Large intestine (tissue), 3 donors: ENCODE data around the gene PNLDC1. TPM values are rescaled to one million over a fixed set of nuclear protein-coding genes. Genes with fewer than 3 reads are reported as not detected.

ENCODE experiments used
- DNase-seq, 2 donors: peaks; one replicate each; pipeline versions ENCODE4 v3.0.0 to v3.0.0-alpha.2; 2013
- H3K27ac ChIP-seq: one replicate; pipeline ENCODE4 v1.5.1; 2013; ENCODE audit warnings: low read length
- H3K27me3 ChIP-seq: 2 replicates; pipeline ENCODE4 v1.6.1; 2013; ENCODE audit warnings: low read length; ENCODE audit not compliant: control insufficient read depth, insufficient read depth
- H3K36me3 ChIP-seq: 2 replicates; pipeline ENCODE4 v1.6.1; 2013; ENCODE audit warnings: low read length; ENCODE audit not compliant: control insufficient read depth, insufficient read depth
- H3K4me1 ChIP-seq: one replicate; pipeline ENCODE4 v1.6.1; 2013; ENCODE audit warnings: low read length; ENCODE audit not compliant: control insufficient read depth, insufficient read depth
- H3K4me3 ChIP-seq: one replicate; pipeline ENCODE4 v1.5.1; 2013; ENCODE audit warnings: low read length
- H3K9me3 ChIP-seq: one replicate; pipeline ENCODE4 v1.6.1; 2013; ENCODE audit warnings: mild to moderate bottlenecking, low read depth, low read length, moderate library complexity; ENCODE audit not compliant: control insufficient read depth
- WGBS: methylation state at CpG from one replicate; pipeline ENCODE4 v1.1.5; 2013; ENCODE audit warnings: low lambda C conversion rate; ENCODE audit not compliant: insufficient coverage; 5-methylcytosine and 5-hydroxymethylcytosine counted together
- polyA plus RNA-seq: library from polyadenylated mRNA; unstranded; fragments of 120-200 nt; gene quantifications from one replicate; pipeline ENCODE4 v1.2.1, GENCODE V29; 2013

Gene PNLDC1
- polyA plus RNA-seq, 1 donor, result 0.16 TPM

DNA sequence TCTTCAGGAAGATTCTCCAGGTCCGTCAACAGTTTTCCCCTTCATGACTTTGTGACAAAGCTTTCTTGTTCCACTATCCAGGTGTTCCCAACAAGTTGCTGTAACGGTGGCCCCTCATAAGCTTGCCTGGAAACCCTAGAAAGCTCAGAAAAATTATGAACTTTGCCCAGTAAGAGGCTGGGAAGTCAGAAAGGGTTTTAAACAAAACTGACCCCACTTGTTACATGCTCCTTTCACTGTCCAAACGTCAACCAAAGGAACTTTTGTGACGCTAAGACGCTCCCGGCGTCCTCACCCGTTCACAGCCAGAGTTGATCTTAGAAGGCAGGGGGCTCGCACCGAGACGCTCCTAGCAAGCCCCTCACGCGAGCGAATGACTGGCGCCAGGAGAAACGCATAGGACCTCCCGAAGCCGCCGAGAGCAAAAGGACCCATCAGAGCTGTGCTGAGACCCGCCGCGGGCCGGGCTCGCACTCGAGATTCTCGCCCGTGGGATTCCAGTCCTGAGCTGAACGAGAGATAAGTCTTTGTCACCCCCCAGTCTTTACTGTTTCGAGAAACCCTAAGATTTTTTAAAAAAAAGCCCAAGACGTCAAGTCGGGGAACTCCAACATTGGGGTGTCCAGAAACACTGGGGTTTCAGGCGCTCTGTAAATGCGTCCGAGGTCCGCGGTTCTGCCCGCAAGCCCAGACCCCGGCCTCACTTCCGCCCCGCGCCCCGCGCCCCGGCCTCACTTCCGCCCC lies 38.8 kb upstream of the PNLDC1 start:
- Histone ChIP-seq H3K4me1 (peaks cover 11% of the 10 kb centered on the region), H3K27me3 (no peaks in the 10 kb centered on the region), H3K4me3 (peak overlapping the region; percentile 97), H3K36me3 (peaks cover 35% of the 10 kb centered on the region), H3K27ac (peak overlapping the region; percentile 98), H3K9me3 (no peaks in the 10 kb centered on the region)
- WGBS, result 14% methylated on average over 1 of the region's 45 CpGs
- DNase-seq, result peak; percentile 14 to 56

DNA sequence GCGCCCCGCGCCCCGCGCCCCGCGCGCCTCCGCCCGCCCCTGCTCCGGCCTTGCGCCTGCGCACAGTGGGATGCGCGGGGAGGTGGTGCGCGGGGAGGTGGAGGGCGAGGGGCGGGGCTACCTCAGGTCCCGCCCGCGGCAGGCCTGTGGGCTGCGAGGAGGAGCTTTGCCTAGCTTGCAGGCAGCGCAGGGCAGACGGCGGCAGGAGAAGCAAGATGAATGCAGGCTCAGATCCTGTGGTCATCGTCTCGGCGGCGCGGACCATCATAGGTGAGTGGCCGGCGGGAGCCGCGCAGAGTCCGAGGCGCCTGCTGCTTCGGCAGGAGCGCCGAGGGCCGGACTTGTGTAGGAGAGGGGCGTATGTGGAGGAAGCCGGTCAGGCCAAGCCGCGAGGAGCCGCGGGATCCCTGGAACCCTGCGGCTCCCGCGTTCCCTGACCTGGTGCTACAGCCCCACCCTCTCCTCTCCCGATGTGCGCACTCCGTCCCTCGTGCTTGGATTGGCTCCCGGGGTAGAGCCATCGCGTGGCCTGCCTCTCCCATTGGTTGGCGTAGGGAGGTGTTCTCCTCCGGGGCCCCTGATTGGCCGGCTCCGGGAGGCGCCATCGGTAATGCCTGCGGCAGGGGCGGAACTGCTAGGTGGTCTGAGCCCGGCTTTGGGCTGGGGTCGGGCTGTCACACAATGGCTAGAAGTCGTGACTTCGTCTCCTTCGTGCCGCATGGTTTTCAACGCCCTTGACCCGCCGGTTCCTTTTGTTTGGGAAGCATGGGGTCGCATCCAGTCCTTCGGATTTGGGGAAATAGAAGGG lies 38.0 kb upstream of the PNLDC1 start, which contains the start of gene ACAT2:
Gene ACAT2, plus strand, starts transcription at position 173 of the 808 bp plus-strand sequence. Its CDS starts 43 bp downstream, at position 216.
- no CpG with 5 or more reads among the region's 76 CpGs for WGBS
- Histone ChIP-seq H3K9me3 (no peaks in the 10 kb centered on the region), H3K4me3 (peak within 1 kb of the TSS; percentile 97), H3K27me3 (no peaks in the 10 kb centered on the region), H3K36me3 (peaks cover 36% of the 10 kb centered on the region), H3K4me1 (peaks cover 11% of the 10 kb centered on the region), H3K27ac (peak within 1 kb of the TSS; percentile 98)
- peak; percentile 93 to 94 for DNase-seq

- Histone ChIP-seq H3K4me3 (peak overlapping the region; percentile 97), H3K4me1 (peaks cover 11% of the 10 kb centered on the region), H3K27me3 (no peaks in the 10 kb centered on the region), H3K9me3 (no peaks in the 10 kb centered on the region), H3K36me3 (peaks cover 39% of the 10 kb centered on the region), H3K27ac (peak overlapping the region; percentile 98)
- DNase-seq, result peak in 1 of 2 donors; percentile 11
- WGBS, result no CpG with 5 or more reads among the region's 16 CpGs
Observed at GRCh38 chr6:159762681-159763293, 37.3 kb upstream of the PNLDC1 start.

GRCh38 chr6:159766906-159767305 lies 33.2 kb upstream of the PNLDC1 start:
- H3K27me3 ChIP-seq, result no peaks in the 10 kb centered on the region
- H3K4me3 ChIP-seq, result no peak overlapping the region
- peaks cover 8% of the 10 kb centered on the region for H3K4me1 ChIP-seq
- DNase-seq, result no peak
- H3K27ac ChIP-seq, result no peak overlapping the region
- no peaks in the 10 kb centered on the region for H3K9me3 ChIP-seq
- H3K36me3 ChIP-seq, result peaks cover 51% of the 10 kb centered on the region

DNA sequence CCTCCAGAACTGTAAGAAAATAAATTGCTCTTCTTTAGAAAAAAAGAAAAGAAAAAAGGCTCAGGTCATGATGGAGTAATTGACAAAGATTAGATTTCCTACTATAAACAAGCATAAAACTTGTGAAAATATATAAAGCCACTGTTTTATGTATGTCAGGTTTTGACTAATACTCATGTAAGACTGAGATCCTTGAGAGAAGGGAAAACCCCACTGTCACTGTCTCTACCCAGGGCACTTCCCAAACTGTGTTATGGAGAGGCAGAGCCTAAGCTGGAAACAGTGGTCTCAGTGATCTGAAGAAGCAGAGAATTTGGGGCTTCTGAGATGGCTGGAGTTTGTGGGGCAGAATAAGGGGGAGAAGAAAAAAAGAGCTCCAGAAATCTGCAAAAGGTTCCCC lies 30.6 kb upstream of the PNLDC1 start:
- no peaks in the 10 kb centered on the region for H3K9me3 ChIP-seq
- H3K36me3 ChIP-seq, result peaks cover 45% of the 10 kb centered on the region
- H3K27me3 ChIP-seq, result no peaks in the 10 kb centered on the region
- DNase-seq, result no peak
- H3K4me3 ChIP-seq, result no peak overlapping the region
- H3K27ac ChIP-seq, result no peak overlapping the region
- no peaks in the 10 kb centered on the region for H3K4me1 ChIP-seq

DNA sequence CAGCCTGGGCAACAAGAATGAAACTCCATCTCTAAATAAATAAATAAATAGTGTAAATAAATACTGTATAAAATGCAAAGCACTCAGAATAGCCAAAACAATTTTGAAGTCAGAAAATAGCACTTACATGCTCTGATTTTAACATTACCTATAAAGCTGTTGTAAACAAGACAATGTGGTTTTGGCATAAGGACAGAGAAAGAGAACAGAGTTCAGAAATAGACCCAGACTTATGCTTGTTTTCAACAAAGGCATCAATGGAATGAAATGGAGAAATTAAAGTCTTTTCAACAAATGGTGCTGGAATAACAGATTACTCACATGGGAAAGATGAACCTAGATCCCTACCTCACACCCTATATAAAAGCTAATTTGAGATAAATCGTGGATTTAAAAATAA lies 27.9 kb upstream of the PNLDC1 start:
- Histone ChIP-seq H3K9me3 (no peaks in the 10 kb centered on the region), H3K4me1 (peaks cover 6% of the 10 kb centered on the region), H3K27me3 (no peaks in the 10 kb centered on the region), H3K27ac (no peak overlapping the region), H3K4me3 (no peak overlapping the region), H3K36me3 (peaks cover 54% of the 10 kb centered on the region)
- WGBS, result 0% methylated on average over 1 of the region's 1 CpG
- no peak for DNase-seq

DNA sequence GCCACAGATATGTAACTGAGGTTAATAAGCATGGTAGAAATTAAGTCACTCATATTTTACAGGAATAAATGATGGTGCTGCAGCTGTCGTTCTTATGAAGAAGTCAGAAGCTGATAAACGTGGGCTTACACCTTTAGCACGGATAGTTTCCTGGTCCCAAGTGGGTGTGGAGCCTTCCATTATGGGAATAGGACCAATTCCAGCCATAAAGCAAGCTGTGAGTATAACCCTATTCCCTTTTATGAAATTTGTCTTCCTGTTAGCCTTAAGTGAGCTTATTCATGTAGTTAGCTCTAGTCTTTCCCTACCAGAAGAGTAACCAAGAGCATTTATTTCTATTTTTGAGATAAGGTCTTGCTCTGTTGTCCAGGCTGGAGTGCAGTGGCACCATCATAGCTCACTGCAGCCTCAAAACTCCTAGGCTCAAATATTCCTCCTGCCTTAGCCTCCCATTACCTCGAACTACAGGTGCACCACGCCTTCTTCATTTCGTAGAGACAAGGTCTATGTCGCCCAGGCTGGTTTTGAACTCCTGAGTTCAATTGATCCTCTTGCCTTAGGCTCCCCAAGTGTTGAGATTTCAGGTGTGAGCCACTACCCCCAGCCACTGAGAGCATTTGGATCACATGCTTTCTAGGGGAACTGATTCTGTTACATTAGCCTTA lies 22.7 kb upstream of the PNLDC1 start:
- H3K36me3 ChIP-seq, result peaks cover 72% of the 10 kb centered on the region
- H3K9me3 ChIP-seq, result no peaks in the 10 kb centered on the region
- no peak overlapping the region for H3K4me3 ChIP-seq
- H3K27ac ChIP-seq, result peak overlapping the region; percentile 46
- peaks cover 20% of the 10 kb centered on the region for H3K4me1 ChIP-seq
- no peaks in the 10 kb centered on the region for H3K27me3 ChIP-seq
- peak in 1 of 2 donors; percentile 62 for DNase-seq
- WGBS, result 51% methylated on average over 2 of the region's 7 CpGs

- no CpG with 5 or more reads among the region's 1 CpG for WGBS
- peaks cover 77% of the 10 kb centered on the region for H3K36me3 ChIP-seq
Observed at GRCh38 chr6:159778131-159778530, 21.9 kb upstream of the PNLDC1 start.

GRCh38 chr6:159778542-159779103 lies 21.5 kb upstream of the PNLDC1 start:
- peak in 1 of 2 donors; percentile 62 for DNase-seq
- Histone ChIP-seq H3K4me1 (peaks cover 20% of the 10 kb centered on the region), H3K9me3 (no peaks in the 10 kb centered on the region), H3K27me3 (no peaks in the 10 kb centered on the region), H3K4me3 (no peak overlapping the region), H3K36me3 (peaks cover 80% of the 10 kb centered on the region), H3K27ac (peak overlapping the region; percentile 44)
- no CpG with 5 or more reads among the region's 3 CpGs for WGBS

More at GRCh38 chr6:159778131-159778530, 21.9 kb upstream of the PNLDC1 start:
- no peak for DNase-seq
- Histone ChIP-seq H3K4me1 (peaks cover 20% of the 10 kb centered on the region), H3K27me3 (no peaks in the 10 kb centered on the region), H3K9me3 (no peaks in the 10 kb centered on the region), H3K4me3 (no peak overlapping the region), H3K27ac (peak overlapping the region; percentile 46)

DNA sequence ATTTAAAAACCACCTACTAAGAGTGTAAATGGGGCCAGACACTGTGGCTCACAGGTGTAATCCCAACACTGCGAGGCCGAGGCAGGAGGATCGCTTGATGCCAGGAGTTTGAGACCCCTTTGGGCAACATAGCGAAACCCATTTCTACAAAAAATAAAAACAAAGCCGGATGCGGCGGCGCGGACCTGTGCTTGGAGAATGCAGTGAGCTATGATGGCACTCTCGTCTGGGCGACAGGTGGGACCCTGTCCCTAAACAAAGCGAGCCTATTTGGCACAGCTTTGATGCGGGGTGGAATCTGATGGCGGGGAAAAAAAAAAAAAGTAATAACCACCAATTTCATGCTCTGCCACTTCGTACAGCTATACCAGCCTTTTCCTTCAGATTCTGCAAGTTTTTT lies 11.8 kb upstream of the PNLDC1 start:
- no CpG with 5 or more reads among the region's 15 CpGs for WGBS
- Histone ChIP-seq H3K36me3 (peaks cover 44% of the 10 kb centered on the region), H3K4me1 (peaks cover 21% of the 10 kb centered on the region), H3K9me3 (peaks cover 4% of the 10 kb centered on the region), H3K27me3 (no peaks in the 10 kb centered on the region), H3K27ac (peak overlapping the region; percentile 99), H3K4me3 (peak overlapping the region; percentile 95)
- peak in 1 of 2 donors; percentile 7 for DNase-seq
